ENCODE data around the gene MTOR. TPM values are rescaled to one million over a fixed set of nuclear protein-coding genes. Genes with fewer than 3 reads are reported as not detected.

MTOR gene
- total RNA-seq, 1 donor from 2014 or later, result 55.8 TPM

- Mint-ChIP-seq H3K27ac (no peak overlapping the region), H3K4me3 (no peak overlapping the region), H3K27me3 (ENCODE audit: insufficient read depth, low read depth) (peaks cover 2% of the 10 kb centered on the region), H3K9me3 (no peaks in the 10 kb centered on the region), H3K36me3 (peaks cover 28% of the 10 kb centered on the region), H3K4me1 (no peaks in the 10 kb centered on the region)
- Histone ChIP-seq H4K20me1 (ENCODE audit: low read depth) (no peaks in the 10 kb centered on the region), H3K4me3 (no peak overlapping the region), H3F3A (ENCODE audit: low read depth) (no peaks in the 10 kb centered on the region), H3K27ac (no peak overlapping the region), H3K9me3 (ENCODE audit: low read depth) (no peaks in the 10 kb centered on the region), H3K79me2 (ENCODE audit: low read depth) (no peaks in the 10 kb centered on the region), H3K4me1 (no peaks in the 10 kb centered on the region), H3K4me2 (no peak overlapping the region), H3K36me3 (no peaks in the 10 kb centered on the region), H3K9ac (no peak overlapping the region), H3K27me3 (no peaks in the 10 kb centered on the region), H2AFZ (replicated peaks) (no peak overlapping the region)
- TF ChIP-seq EZH2phosphoT487 (IDR thresholded peaks at IDR 0.05), result no peak
- no peak for TF ChIP-seq EZH2 (IDR thresholded peaks at IDR 0.05)
- TF ChIP-seq CTCF (IDR thresholded peaks at IDR 0.05), result no peak
- DNase-seq (ENCODE audit: low spot score), result no peak
These were observed 136.4 kb downstream of the MTOR start for GRCh38 chr1:11125931-11126330.

- H3K27me3 ChIP-seq, result no peaks in the 10 kb centered on the region
- H3K79me2 ChIP-seq (ENCODE audit: low read depth), result no peaks in the 10 kb centered on the region
- H3K27ac ChIP-seq, result no peak overlapping the region
- no peak overlapping the region for H3K4me3 ChIP-seq
- H3F3A ChIP-seq (ENCODE audit: low read depth), result no peaks in the 10 kb centered on the region
- Mint-ChIP-seq H3K36me3 (peaks cover 28% of the 10 kb centered on the region), H3K4me1 (no peaks in the 10 kb centered on the region), H3K27ac (no peak overlapping the region), H3K4me3 (no peak overlapping the region), H3K27me3 (ENCODE audit: insufficient read depth, low read depth) (peaks cover 2% of the 10 kb centered on the region), H3K9me3 (no peaks in the 10 kb centered on the region)
- no peaks in the 10 kb centered on the region for H3K4me1 ChIP-seq
- H2AFZ ChIP-seq (replicated peaks), result no peak overlapping the region
- TF ChIP-seq EZH2phosphoT487 (IDR thresholded peaks at IDR 0.05) (no peak), CTCF (IDR thresholded peaks at IDR 0.05) (no peak), EZH2 (IDR thresholded peaks at IDR 0.05) (no peak)
- H3K4me2 ChIP-seq, result no peak overlapping the region
- no peak overlapping the region for H3K9ac ChIP-seq
- H4K20me1 ChIP-seq (ENCODE audit: low read depth), result no peaks in the 10 kb centered on the region
- no peak for DNase-seq (ENCODE audit: low spot score)
- H3K36me3 ChIP-seq, result no peaks in the 10 kb centered on the region
- no peaks in the 10 kb centered on the region for H3K9me3 ChIP-seq (ENCODE audit: low read depth)
These were observed 137.4 kb downstream of the MTOR start for GRCh38 chr1:11124965-11125364.

GRCh38 chr1:11116318-11116717, 146.0 kb downstream of the MTOR start:
- Histone ChIP-seq H3K4me3 (no peak overlapping the region), H4K20me1 (ENCODE audit: low read depth) (no peaks in the 10 kb centered on the region), H3K9ac (no peak overlapping the region), H3K27ac (no peak overlapping the region), H3F3A (ENCODE audit: low read depth) (no peaks in the 10 kb centered on the region), H3K79me2 (ENCODE audit: low read depth) (no peaks in the 10 kb centered on the region), H3K4me2 (no peak overlapping the region), H2AFZ (replicated peaks) (no peak overlapping the region), H3K36me3 (peaks cover 5% of the 10 kb centered on the region), H3K4me1 (no peaks in the 10 kb centered on the region), H3K27me3 (no peaks in the 10 kb centered on the region), H3K9me3 (ENCODE audit: low read depth) (no peaks in the 10 kb centered on the region)
- Mint-ChIP-seq H3K4me3 (no peak overlapping the region), H3K9me3 (no peaks in the 10 kb centered on the region), H3K27ac (no peak overlapping the region), H3K4me1 (no peaks in the 10 kb centered on the region), H3K27me3 (ENCODE audit: insufficient read depth, low read depth) (no peaks in the 10 kb centered on the region), H3K36me3 (peaks cover 13% of the 10 kb centered on the region)
- no peak for DNase-seq (ENCODE audit: low spot score)
- TF ChIP-seq EZH2phosphoT487 (IDR thresholded peaks at IDR 0.05) (no peak), EZH2 (IDR thresholded peaks at IDR 0.05) (no peak), CTCF (IDR thresholded peaks at IDR 0.05) (no peak)

Data from neural progenitor cell (in vitro differentiated cells).